HT1080 (cell line): ENCODE data around the gene PAK5. TPM values are rescaled to one million over a fixed set of nuclear protein-coding genes. Genes with fewer than 3 reads are reported as not detected.

Source experiments
- DNase-seq: peaks from one replicate; pipeline ENCODE4 v3.0.0-alpha.2; 2015; ENCODE audit warnings: low read depth
- total RNA-seq: library from RNA; depleted of rRNA; stranded (reverse); fragments of >200 nt; shearing (Covaris generic); gene quantifications from 2 replicates; pipeline ENCODE4 v1.2.3, GENCODE V29; 2014; rRNA removed

Gene PAK5
- total RNA-seq, 1 experiment from 2014 or later: not detected

DNA sequence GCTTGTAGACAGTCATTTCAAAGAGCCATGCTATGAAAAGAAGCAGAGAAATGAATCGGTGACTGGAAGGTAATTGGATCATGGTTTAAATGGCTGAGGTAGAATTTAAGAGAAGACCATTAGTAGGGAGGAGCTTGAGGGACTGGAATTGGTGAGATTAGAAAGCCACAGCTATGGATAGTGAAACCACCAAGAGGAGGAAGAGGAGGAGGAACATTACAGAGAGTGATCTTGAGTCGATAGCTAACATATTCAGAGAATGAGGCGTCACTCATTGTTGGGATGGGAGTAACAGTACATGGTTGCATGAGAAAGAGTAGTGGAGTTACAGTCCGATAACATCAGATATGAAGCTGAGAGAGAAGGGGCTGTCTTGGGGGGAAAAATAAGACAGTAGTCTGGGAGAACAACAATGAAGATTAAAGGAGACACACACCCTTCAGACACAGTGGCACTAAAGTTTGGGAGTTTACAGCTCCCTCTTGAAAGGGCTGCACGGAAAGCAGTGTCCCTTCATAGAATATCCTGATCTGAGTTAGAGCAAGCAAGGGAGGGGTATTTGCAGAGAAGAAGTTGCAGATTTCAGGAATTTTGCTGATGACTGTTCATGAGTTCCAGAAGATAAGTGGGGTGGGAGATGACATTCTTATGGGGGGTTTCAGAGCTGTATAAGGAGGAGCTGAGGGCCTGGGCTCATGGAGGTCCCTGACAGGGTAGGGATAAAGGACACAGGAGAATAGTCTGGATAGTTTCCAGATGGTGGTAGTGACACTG, 339.6 kb downstream of the PAK5 start:
- DNase-seq: no peak

DNA sequence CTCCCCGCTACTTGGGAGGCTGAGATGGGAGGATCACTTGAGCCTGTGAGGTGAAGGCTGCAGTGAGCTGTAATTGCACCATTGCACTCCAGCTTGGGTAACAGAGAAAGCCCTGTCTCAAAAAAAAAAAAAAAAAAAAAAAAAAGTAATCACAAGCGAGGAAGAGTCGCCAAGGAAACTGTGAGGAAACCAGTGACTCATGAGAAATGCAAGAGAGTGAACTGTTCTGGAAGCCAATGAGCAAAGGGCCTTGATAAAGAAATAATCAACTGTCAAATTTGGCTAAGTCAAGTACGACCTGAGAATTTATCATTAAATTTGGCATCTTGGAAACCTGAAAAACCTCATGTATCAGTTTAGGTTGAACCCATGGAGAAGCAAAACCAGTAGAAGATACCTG, 340.6 kb downstream of the PAK5 start:
- DNase-seq: peak; percentile 64

- no peak for DNase-seq
These were observed 342.7 kb downstream of the PAK5 start for GRCh38 chr20:9496155-9496554.

GRCh38 chr20:9495701-9496100, 343.2 kb downstream of the PAK5 start:
- DNase-seq: no peak

DNA sequence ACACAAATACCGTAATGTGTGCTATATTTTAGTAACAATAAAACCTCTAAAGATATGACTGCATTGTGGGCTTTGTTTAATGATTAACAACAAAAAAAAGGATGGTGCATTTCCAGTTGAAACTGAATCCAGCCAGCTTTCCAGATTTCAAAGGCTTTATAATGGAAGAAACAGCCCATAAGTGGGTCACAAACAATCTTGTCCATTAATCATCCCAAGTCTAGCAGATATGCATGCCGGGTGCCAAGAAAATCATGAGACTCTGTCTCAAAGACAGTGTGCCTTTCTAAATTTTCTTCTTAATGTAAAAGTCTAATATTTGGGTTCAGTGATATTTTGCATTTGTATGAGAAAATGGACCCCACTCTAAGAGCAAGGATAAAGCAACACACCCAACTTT, 345.1 kb downstream of the PAK5 start:
- no peak for DNase-seq

GRCh38 chr20:9492067-9492466, 346.8 kb downstream of the PAK5 start:
- DNase-seq: no peak

- no peak for DNase-seq
These were observed 347.6 kb downstream of the PAK5 start for GRCh38 chr20:9491324-9491723.

GRCh38 chr20:9490631-9491030, 348.2 kb downstream of the PAK5 start:
- no peak for DNase-seq

GRCh38 chr20:9490161-9490560, 348.7 kb downstream of the PAK5 start:
- no peak for DNase-seq

GRCh38 chr20:9488063-9488462, 350.8 kb downstream of the PAK5 start:
- peak; percentile 43 for DNase-seq

Other genes with a start within 250 kb of the PAK5 start
- 4.3 and 7.4 TPM in 2 replicates for gene ANKEF1, start 195.9 kb upstream of the PAK5 start, total RNA-seq